B cell (primary cell): Measurements from ENCODE around the gene ZCCHC2. TPM values are rescaled to one million over a fixed set of nuclear protein-coding genes. Genes with fewer than 3 reads are reported as not detected.

Experiments used
- ATAC-seq: fragments of 200-7000 bp; cut with Tn5 transposase; one replicate; pipeline ENCODE4 v1.10.0; 2021; ENCODE audit warnings: low read depth, mild to moderate bottlenecking, moderate number of reproducible peaks, moderate library complexity
- CTCF ChIA-PET: fragments of 350-600 bp; sonication (Branson Sonifier 250); formaldehyde crosslinking; loops from one replicate; lab custom pipeline; 2021; ENCODE audit warnings: antibody characterized with exemption, inconsistent platforms; lab: Charles Lee
- POLR2A ChIA-PET: fragments of 350-600 bp; sonication (Branson Sonifier 250); formaldehyde crosslinking; loops from one replicate; lab custom pipeline; 2021; ENCODE audit warnings: antibody characterized with exemption; lab: Charles Lee
- DNase-seq: peaks from one replicate; pipeline ENCODE4 v3.0.0; 2013
- H2AFZ ChIP-seq: 2 replicates; pipeline ENCODE4 v1.6.1; 2012; ENCODE audit warnings: mild to moderate bottlenecking, low read depth, low read length; ENCODE audit not compliant: insufficient read depth, poor library complexity, severe bottlenecking
- H3K27ac ChIP-seq, 2 donors: 1 replicate in 1 of 2; 2 replicates in 1 of 2; pipeline ENCODE4 v1.5.1; 2012 to 2013; ENCODE audit warnings: low read length in 2 of 2, mild to moderate bottlenecking in 2 of 2, moderate library complexity in 1 of 2
- H3K27me3 ChIP-seq, 4 experiments: fragments of 200-600 bp in 1 of 4; sonication (generic) in 1 of 4; replicated peaks in 1 of 4; 1 replicate in 2 of 4; 2 replicates in 2 of 4; pipeline versions ENCODE4 v1.6.1 to v1.7.0; 2013 to 2016; ENCODE audit warnings: low read length in 3 of 4, mild to moderate bottlenecking in 2 of 4, mixed read lengths in 1 of 4, moderate library complexity in 1 of 4; ENCODE audit not compliant: insufficient read depth in 4 of 4, control insufficient read depth in 3 of 4; ENCODE audit errors: control extremely low read depth in 1 of 4
- H3K36me3 ChIP-seq, 2 experiments: replicated peaks in 1 of 2; 1 replicate in 1 of 2; 2 replicates in 1 of 2; pipeline versions ENCODE4 v1.6.1 to v1.7.1; 2013; ENCODE audit warnings: low read length in 1 of 2; ENCODE audit not compliant: insufficient read depth in 2 of 2, control insufficient read depth in 1 of 2; ENCODE audit errors: control extremely low read depth in 1 of 2, extremely low read depth in 1 of 2
- H3K4me1 ChIP-seq, 2 donors: fragments of 200-600 bp in 1 of 2; sonication (generic) in 1 of 2; 1 replicate in 1 of 2; 2 replicates in 1 of 2; pipeline versions ENCODE4 v1.5.1 to v1.6.1; 2013 to 2017; ENCODE audit warnings: low read length in 2 of 2; ENCODE audit not compliant: control insufficient read depth in 2 of 2, insufficient read depth in 2 of 2
- H3K4me2 ChIP-seq: replicated peaks from 2 replicates; pipeline ENCODE3; 2012; ENCODE audit warnings: mild to moderate bottlenecking, low read depth, low read length; ENCODE audit not compliant: poor library complexity, severe bottlenecking
- H3K4me3 ChIP-seq, 5 experiments: fragments of 200-600 bp in 1 of 5; sonication (generic) in 1 of 5; 1 replicate in 3 of 5; 2 replicates in 2 of 5; pipeline versions ENCODE4 v1.5.1 to v1.7.0; 2011 to 2016; ENCODE audit warnings: low read length in 4 of 5, mild to moderate bottlenecking in 4 of 5, low read depth in 2 of 5, control low read depth in 1 of 5, moderate library complexity in 1 of 5; ENCODE audit not compliant: insufficient read depth in 1 of 5; ENCODE audit errors: control extremely low read depth in 1 of 5, extremely low read depth in 1 of 5
- H3K79me2 ChIP-seq: fragments of 200-600 bp; sonication (generic); one replicate; pipeline ENCODE4 v1.6.0; 2016; ENCODE audit warnings: low read length; ENCODE audit not compliant: control insufficient read depth, insufficient read depth
- H3K9ac ChIP-seq: fragments of 200-600 bp; sonication (generic); 2 replicates; pipeline ENCODE4 v1.6.1; 2017; ENCODE audit warnings: mild to moderate bottlenecking, low read length, moderate library complexity
- H3K9me3 ChIP-seq, 3 donors: one replicate each; pipeline versions ENCODE4 v1.6.1 to v1.7.1; 2013; ENCODE audit warnings: low read length in 2 of 3; ENCODE audit not compliant: control insufficient read depth in 2 of 3, insufficient read depth in 1 of 3; ENCODE audit errors: control extremely low read depth in 1 of 3
- H4K20me1 ChIP-seq: 2 replicates; pipeline ENCODE4 v1.6.0; 2012; ENCODE audit warnings: mild to moderate bottlenecking, low read length; ENCODE audit not compliant: insufficient read depth, control insufficient read depth, poor library complexity, severe bottlenecking
- H3K27ac Mint-ChIP-seq: one replicate; pipeline ENCODE4 v1.8.0; 2021; ENCODE audit warnings: mixed read lengths
- H3K27me3 Mint-ChIP-seq: one replicate; pipeline ENCODE4 v1.8.0; 2021; ENCODE audit warnings: mixed read lengths
- H3K4me1 Mint-ChIP-seq: one replicate; pipeline ENCODE4 v1.8.0; 2021; ENCODE audit warnings: mixed read lengths
- H3K4me3 Mint-ChIP-seq: one replicate; pipeline ENCODE4 v1.8.0; 2021; ENCODE audit warnings: mixed read lengths
- H3K9me3 Mint-ChIP-seq: one replicate; pipeline ENCODE4 v1.8.0; 2022; ENCODE audit warnings: mixed read lengths; ENCODE audit not compliant: insufficient read depth
- EZH2 ChIP-seq: IDR thresholded peaks from 2 replicates; pipeline ENCODE4 v1.6.1; 2012; ENCODE audit warnings: borderline replicate concordance, low read depth, mild to moderate bottlenecking, moderate library complexity, low read length; ENCODE audit not compliant: insufficient read depth, poor library complexity, severe bottlenecking
- WGBS: methylation state at CpG from one replicate; pipeline ENCODE4 v1.1.5; 2013; ENCODE audit warnings: missing lambda C conversion rate; ENCODE audit not compliant: insufficient coverage; 5-methylcytosine and 5-hydroxymethylcytosine counted together
- intact Hi-C: fragments of 100-400 bp; cut with micrococcal nuclease; formaldehyde crosslinking; loops from one replicate; pipeline ENCODE4 v1.10.0; 2022
- polyA plus RNA-seq: library from polyadenylated mRNA; depleted of rRNA; stranded (reverse); fragments of >200 nt; gene quantifications from 2 replicates; pipeline ENCODE4 v1.2.3, GENCODE V29; 2012
- total RNA-seq, 2 donors: library from RNA; stranded (reverse); fragments of 120-200 nt in 1 of 2; gene quantifications; 1 replicate in 1 of 2; 2 replicates in 1 of 2; pipeline versions ENCODE4 v1.2.3 to v1.2.4, GENCODE V29; 2013 to 2022
- TF ChIP-seq, protein P1 (sequence below): fragments of 200-600 bp; IDR thresholded peaks from one replicate; pipeline ENCODE4 v1.8.0; 2022; ENCODE audit warnings: antibody characterized with exemption, mild to moderate bottlenecking

ZCCHC2 gene
- total and polyA plus RNA-seq, 2 donors (not counting 1 experiment from before 2014, with no cell fraction given) = 24.5 to 53.7 TPM

DNA sequence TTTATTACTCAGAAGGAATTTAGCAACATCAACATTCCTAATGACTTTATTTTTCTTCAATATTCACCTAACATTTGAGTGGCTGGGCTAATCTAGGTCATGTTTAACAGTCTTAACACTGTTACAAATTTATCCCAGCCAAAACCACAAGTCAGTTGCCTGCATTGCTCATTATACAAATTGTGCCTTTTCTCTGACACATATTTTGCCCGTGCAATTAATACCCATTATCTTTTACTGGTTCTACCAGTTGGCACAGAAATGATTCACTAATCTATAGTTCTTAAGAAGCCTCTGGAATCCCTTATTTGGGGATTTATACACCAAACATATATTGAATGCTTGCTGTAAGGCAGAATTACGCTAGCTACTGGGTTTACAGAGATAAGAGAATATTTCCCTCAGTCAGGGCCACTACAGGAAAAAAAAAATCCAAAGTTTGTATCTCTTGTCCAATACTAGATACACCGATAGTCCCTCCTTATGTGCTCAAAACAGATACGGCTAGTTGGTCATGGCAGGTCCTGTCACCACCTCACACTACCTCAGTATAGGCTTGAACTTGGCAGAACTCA lies 46.3 kb downstream of the ZCCHC2 start:
- ATAC-seq = no peak
- TF ChIP-seq, protein P1, sequence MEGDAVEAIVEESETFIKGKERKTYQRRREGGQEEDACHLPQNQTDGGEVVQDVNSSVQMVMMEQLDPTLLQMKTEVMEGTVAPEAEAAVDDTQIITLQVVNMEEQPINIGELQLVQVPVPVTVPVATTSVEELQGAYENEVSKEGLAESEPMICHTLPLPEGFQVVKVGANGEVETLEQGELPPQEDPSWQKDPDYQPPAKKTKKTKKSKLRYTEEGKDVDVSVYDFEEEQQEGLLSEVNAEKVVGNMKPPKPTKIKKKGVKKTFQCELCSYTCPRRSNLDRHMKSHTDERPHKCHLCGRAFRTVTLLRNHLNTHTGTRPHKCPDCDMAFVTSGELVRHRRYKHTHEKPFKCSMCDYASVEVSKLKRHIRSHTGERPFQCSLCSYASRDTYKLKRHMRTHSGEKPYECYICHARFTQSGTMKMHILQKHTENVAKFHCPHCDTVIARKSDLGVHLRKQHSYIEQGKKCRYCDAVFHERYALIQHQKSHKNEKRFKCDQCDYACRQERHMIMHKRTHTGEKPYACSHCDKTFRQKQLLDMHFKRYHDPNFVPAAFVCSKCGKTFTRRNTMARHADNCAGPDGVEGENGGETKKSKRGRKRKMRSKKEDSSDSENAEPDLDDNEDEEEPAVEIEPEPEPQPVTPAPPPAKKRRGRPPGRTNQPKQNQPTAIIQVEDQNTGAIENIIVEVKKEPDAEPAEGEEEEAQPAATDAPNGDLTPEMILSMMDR = no peak
- TF ChIP-seq EZH2 = no peak
- Histone ChIP-seq H2AFZ (no peak overlapping the region), H3K27ac (no peak overlapping the region), H3K9ac (no peak overlapping the region), H3K36me3 (peaks cover 19 to 80% of the 10 kb centered on the region in 2 experiments), H3K4me2 (no peak overlapping the region), H4K20me1 (no peaks in the 10 kb centered on the region), H3K4me1 (no peaks in the 10 kb centered on the region), H3K27me3 (no peaks in the 10 kb centered on the region), H3K4me3 (no peak overlapping the region), H3K79me2 (no peaks in the 10 kb centered on the region), H3K9me3 (no peaks in the 10 kb centered on the region)
- WGBS = no CpG with 5 or more reads among the region's 4 CpGs
- Mint-ChIP-seq H3K4me3 (no peak overlapping the region), H3K27me3 (no peaks in the 10 kb centered on the region), H3K9me3 (no peaks in the 10 kb centered on the region), H3K4me1 (no peaks in the 10 kb centered on the region), H3K27ac (no peak overlapping the region)
- ChIA-PET POLR2A (no interaction called here), CTCF (interaction anchor here (3.9 kb wide), 1 partner anchor 15 kb away, joined by 13 read pairs; no protein-coding TSS in a partner anchor)
- DNase-seq = no peak
- intact Hi-C loops = loop anchor here (2.0 kb wide), 1 partner anchor 18 kb away; no protein-coding TSS in a partner anchor

DNA sequence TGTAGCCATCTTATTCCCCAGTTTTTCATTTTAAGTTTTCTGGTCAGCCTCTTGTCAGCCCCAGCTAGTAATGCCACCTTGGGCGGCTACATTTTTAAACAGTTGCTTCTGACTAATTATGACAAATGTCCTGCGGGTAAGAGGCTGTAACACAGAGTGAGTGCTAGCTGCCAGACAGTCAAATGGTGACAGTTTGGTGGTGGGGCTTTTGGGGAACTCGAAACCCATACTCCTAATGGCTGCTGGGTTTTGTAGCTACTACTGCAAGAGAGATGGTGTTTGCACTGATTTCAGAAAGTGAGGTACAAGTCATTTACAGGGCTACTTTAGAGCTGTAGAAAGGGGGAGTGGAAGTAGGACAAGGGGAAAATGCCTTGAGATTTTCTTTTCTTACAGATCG lies 48.2 kb downstream of the ZCCHC2 start:
- H3K27ac Mint-ChIP-seq = no peak overlapping the region

More for the DNA sequence above, 48.2 kb downstream of the ZCCHC2 start:
- Histone ChIP-seq H4K20me1 (no peaks in the 10 kb centered on the region), H3K27ac (no peak overlapping the region), H3K9me3 (no peaks in the 10 kb centered on the region), H3K4me2 (no peak overlapping the region), H3K4me1 (no peaks in the 10 kb centered on the region), H3K36me3 (peaks cover 18 to 86% of the 10 kb centered on the region in 2 experiments), H3K27me3 (no peaks in the 10 kb centered on the region), H3K9ac (no peak overlapping the region), H3K79me2 (no peaks in the 10 kb centered on the region), H2AFZ (no peak overlapping the region), H3K4me3 (no peak overlapping the region)
- DNase-seq = no peak
- no peaks in the 10 kb centered on the region for H3K27me3 Mint-ChIP-seq
- intact Hi-C loops = no loop called here
- WGBS = 73% methylated on average over 3 of the region's 4 CpGs
- ChIA-PET CTCF (interaction anchor here (0.5 to 1.1 kb wide), 2 partner anchors 13 to 276 kb away, joined by 3 read pairs; no protein-coding TSS in a partner anchor), POLR2A (no interaction called here)
- H3K4me3 Mint-ChIP-seq = no peak overlapping the region
- H3K4me1 Mint-ChIP-seq = peaks cover 6% of the 10 kb centered on the region
- TF ChIP-seq, protein P1 = no peak
- TF ChIP-seq EZH2 = no peak
- no peak for ATAC-seq
- H3K9me3 Mint-ChIP-seq = no peaks in the 10 kb centered on the region
